GM12878 (cell line): ENCODE results near the gene PDLIM5.

Experiments used
- EP300 ChIP-seq, 2 experiments: fragments of 150-350 bp in 1 of 2; IDR thresholded peaks; 2 replicates each; pipeline ENCODE4 v1.6.1; 2011 to 2012; ENCODE audit warnings: low read depth in 2 of 2, low read length in 2 of 2, borderline replicate concordance in 1 of 2, improper control_type of control experiment in 1 of 2, inconsistent platforms in 1 of 2; ENCODE audit not compliant: control insufficient read depth in 1 of 2
- GATAD2B ChIP-seq: fragments of 450-650 bp; conservative IDR thresholded peaks from 2 replicates; pipeline ENCODE4 v1.6.1; 2017; ENCODE audit warnings: low read depth, mild to moderate bottlenecking, moderate library complexity
- MTA3 ChIP-seq: IDR thresholded peaks from 2 replicates; pipeline ENCODE4 v1.6.1; 2012; ENCODE audit warnings: low read length, inconsistent platforms, borderline replicate concordance
- YY1 ChIP-seq: IDR thresholded peaks from 2 replicates; pipeline ENCODE4 v1.6.1; 2011; ENCODE audit warnings: low read depth, mild to moderate bottlenecking, low read length
- TF ChIP-seq, protein P1 (sequence below): fragments of 450-650 bp; IDR thresholded peaks from 2 replicates; pipeline ENCODE4 v1.6.1; 2017; ENCODE audit warnings: mild to moderate bottlenecking
- TF ChIP-seq, protein P2 (sequence below), 3 experiments: IDR thresholded peaks in 2 of 3; conservative IDR thresholded peaks in 1 of 3; 2 replicates each; pipeline ENCODE4 v1.5.1; 2011; ENCODE audit warnings: low read depth in 3 of 3, low read length in 3 of 3, mild to moderate bottlenecking in 3 of 3, control low read depth in 2 of 3, moderate library complexity in 2 of 3, inconsistent platforms in 1 of 3, mixed read lengths in 1 of 3; ENCODE audit not compliant: control insufficient read depth in 2 of 3, insufficient read depth in 1 of 3; ENCODE audit errors: extremely low read depth in 1 of 3

DNA sequence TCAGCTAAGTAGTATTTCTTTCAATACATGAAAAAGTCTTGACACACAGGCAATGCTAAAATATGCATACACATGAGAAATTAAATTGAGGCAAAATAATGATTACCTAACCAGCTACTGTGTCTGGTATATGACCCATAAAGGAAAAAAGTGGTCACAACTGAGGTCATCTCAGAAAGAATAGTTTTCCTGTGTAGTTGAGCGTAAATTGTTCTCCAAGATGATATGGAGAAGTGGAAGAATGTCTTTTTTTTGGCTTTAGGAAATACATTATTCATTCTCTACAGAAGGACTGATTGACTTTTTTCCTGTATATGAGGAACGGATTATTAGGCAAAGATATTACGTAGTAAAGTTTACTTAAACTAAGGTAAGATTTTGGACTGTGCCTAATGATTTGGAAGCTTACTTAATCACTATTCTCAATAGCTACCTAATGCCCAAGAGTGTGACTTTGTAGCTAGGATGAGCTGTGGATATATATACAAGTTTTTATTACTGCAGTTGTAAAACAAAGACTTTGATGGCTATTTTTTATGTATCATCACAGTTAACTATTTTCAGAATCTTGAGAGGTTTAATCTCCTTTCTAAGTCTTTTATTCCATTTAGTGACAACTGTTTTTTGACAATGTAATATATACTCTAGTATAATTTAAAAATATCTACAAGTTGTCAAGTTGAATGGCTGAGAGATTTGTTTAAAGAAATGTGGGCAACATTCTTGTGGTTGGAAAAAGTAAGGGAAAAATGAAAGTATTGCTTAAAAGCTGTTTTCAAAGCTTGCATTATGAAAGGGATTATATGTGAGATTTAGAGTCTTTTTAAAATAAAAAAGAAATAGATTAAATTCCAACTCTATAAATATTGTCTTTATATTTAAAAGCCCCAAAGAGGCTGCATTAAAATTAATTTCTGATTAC is 100.2 kb downstream of the PDLIM5 start:
- TF ChIP-seq, protein P1, sequence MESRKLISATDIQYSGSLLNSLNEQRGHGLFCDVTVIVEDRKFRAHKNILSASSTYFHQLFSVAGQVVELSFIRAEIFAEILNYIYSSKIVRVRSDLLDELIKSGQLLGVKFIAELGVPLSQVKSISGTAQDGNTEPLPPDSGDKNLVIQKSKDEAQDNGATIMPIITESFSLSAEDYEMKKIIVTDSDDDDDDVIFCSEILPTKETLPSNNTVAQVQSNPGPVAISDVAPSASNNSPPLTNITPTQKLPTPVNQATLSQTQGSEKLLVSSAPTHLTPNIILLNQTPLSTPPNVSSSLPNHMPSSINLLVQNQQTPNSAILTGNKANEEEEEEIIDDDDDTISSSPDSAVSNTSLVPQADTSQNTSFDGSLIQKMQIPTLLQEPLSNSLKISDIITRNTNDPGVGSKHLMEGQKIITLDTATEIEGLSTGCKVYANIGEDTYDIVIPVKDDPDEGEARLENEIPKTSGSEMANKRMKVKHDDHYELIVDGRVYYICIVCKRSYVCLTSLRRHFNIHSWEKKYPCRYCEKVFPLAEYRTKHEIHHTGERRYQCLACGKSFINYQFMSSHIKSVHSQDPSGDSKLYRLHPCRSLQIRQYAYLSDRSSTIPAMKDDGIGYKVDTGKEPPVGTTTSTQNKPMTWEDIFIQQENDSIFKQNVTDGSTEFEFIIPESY = no peak
- TF ChIP-seq EP300 (IDR thresholded peaks at IDR 0.05; ENCODE audit: borderline replicate concordance in 1 of 2, control insufficient read depth in 1 of 2, low read depth in 2 of 2, low read length in 2 of 2) (no peak), GATAD2B (no peak), YY1 (no peak), MTA3 (no peak)
- TF ChIP-seq, protein P2, sequence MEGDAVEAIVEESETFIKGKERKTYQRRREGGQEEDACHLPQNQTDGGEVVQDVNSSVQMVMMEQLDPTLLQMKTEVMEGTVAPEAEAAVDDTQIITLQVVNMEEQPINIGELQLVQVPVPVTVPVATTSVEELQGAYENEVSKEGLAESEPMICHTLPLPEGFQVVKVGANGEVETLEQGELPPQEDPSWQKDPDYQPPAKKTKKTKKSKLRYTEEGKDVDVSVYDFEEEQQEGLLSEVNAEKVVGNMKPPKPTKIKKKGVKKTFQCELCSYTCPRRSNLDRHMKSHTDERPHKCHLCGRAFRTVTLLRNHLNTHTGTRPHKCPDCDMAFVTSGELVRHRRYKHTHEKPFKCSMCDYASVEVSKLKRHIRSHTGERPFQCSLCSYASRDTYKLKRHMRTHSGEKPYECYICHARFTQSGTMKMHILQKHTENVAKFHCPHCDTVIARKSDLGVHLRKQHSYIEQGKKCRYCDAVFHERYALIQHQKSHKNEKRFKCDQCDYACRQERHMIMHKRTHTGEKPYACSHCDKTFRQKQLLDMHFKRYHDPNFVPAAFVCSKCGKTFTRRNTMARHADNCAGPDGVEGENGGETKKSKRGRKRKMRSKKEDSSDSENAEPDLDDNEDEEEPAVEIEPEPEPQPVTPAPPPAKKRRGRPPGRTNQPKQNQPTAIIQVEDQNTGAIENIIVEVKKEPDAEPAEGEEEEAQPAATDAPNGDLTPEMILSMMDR (IDR thresholded peaks at IDR 0.05 in 2 of 3, conservative IDR thresholded peaks at IDR 0.05 in 1 of 3; ENCODE audit: control insufficient read depth in 2 of 3, extremely low read depth in 1 of 3, insufficient read depth in 1 of 3, low read depth in 3 of 3, low read length in 3 of 3) = no peak
